Activated naive CD8-positive, alpha-beta T cell treated with anti-CD3 and anti-CD28 coated beads, Interleukin-2, amount 50 U/mL, for 24 hours (primary cell): ENCODE measurements around the gene ATP9A.
"Not testable (repeated sequence)": the region's sequence is repeated elsewhere in the genome, so short reads cannot be mapped to it uniquely, and the experiment has no call there.

Source experiments
- ATAC-seq: fragments of 150-1000 bp; cut with Tn5 transposase; one replicate; pipeline ENCODE4 v1.10.0; 2021
- DNase-seq: peaks from one replicate; pipeline ENCODE4 v3.0.0; 2021
- H3K27ac Mint-ChIP-seq: one replicate; pipeline ENCODE4 v1.8.0; 2021; ENCODE audit warnings: mild to moderate bottlenecking, mixed read lengths
- H3K27me3 Mint-ChIP-seq: one replicate; pipeline ENCODE4 v1.8.0; 2021; ENCODE audit warnings: mixed read lengths
- H3K36me3 Mint-ChIP-seq: one replicate; pipeline ENCODE4 v1.8.0; 2021; ENCODE audit warnings: low read depth, mixed read lengths
- H3K4me1 Mint-ChIP-seq: one replicate; pipeline ENCODE4 v1.8.0; 2021; ENCODE audit warnings: mixed read lengths
- H3K4me3 Mint-ChIP-seq: one replicate; pipeline ENCODE4 v1.8.0; 2021; ENCODE audit warnings: mild to moderate bottlenecking, moderate library complexity, mixed read lengths
- H3K9me3 Mint-ChIP-seq: one replicate; pipeline ENCODE4 v1.8.0; 2021; ENCODE audit warnings: mixed read lengths

Gene ATP9A

DNA sequence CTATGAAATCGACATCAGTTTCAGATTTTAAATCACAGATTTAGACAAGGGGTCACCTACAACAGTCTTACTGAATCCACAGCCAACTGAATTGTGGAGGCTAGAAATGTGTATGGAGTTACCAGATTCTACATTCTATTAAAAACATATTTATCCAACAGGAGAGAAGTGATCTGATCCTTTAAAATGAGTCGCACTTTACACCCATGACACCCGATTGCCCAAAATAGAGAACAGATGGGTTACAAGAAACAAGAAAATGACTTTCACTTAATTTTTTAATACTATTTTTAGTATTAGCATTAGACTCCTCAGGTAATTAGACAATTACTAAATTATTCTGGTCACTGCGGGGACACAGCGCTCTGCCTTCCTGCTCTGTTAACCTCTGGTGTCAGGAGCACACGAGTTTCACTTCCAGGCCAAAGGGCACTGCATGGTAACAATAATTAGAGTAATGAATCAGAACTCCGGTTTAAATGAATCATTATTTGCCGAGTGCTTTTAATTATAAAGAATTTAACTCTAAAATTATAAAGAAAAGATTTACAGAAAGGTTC, 108.6 kb downstream of the ATP9A start:
- DNase-seq (no peak), ATAC-seq (no peak)
- H3K27me3 Mint-ChIP-seq: peaks cover 7% of the 10 kb centered on the region
- H3K4me1 Mint-ChIP-seq: peaks cover 21% of the 10 kb centered on the region
- H3K27ac Mint-ChIP-seq: no peak overlapping the region
- no peaks in the 10 kb centered on the region for H3K9me3 Mint-ChIP-seq
- H3K36me3 Mint-ChIP-seq: no peaks in the 10 kb centered on the region
- no peak overlapping the region for H3K4me3 Mint-ChIP-seq

DNA sequence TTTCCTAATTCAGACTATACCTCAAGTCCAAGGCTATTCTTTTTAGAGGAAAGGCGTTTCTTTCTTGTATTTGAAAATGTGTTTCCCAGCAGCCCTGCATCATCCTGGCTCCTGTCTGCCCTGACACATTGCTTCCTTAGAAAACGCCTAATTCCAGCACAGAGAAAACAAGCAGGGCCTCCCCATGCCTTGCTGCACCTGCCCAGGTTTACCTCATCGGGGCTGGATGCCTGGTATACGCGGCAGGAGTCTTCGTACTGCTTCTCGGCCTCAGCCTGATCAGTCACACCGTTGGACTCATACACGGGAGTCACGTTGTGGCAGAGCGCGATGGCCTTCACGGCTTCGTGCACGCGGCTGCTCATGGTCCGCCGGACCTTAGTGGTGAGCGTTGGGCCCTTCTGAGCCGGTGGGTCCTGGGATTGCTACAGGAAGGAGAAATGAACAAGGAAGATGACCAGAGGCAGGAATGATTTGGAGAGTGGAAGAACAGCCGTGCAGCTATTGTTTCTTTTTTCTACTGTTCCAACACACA, 111.4 kb downstream of the ATP9A start:
- Mint-ChIP-seq H3K27me3 (peaks cover 4% of the 10 kb centered on the region), H3K4me3 (no peak overlapping the region), H3K36me3 (no peaks in the 10 kb centered on the region), H3K27ac (no peak overlapping the region), H3K9me3 (no peaks in the 10 kb centered on the region), H3K4me1 (peaks cover 17% of the 10 kb centered on the region)
- ATAC-seq: no peak
- DNase-seq: no peak

DNA sequence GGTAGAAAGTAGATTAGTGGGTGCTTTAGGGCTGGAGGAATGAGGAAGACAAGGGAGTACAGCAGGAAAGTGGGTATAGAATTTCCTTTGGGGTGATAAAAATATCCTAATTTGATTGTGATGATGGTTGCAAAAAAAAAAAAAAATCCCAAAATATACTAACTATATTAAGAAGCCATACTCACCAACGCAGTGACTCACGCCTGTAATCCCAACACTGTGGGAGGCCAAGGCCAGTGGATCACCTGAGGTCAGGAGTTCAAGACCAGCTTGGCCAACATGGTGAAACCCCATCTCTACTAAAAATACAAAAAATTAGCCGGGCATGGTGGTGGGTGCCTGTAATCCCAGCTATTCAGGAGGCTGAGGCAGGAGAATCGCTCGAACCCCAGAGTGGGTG, 112.1 kb downstream of the ATP9A start:
- DNase-seq, H3K36me3 Mint-ChIP-seq, H3K27ac Mint-ChIP-seq, ATAC-seq, H3K4me3 Mint-ChIP-seq, H3K9me3 Mint-ChIP-seq, H3K27me3 Mint-ChIP-seq: not testable (repeated sequence)
- peaks cover 10% of the 10 kb centered on the region for H3K4me1 Mint-ChIP-seq

DNA sequence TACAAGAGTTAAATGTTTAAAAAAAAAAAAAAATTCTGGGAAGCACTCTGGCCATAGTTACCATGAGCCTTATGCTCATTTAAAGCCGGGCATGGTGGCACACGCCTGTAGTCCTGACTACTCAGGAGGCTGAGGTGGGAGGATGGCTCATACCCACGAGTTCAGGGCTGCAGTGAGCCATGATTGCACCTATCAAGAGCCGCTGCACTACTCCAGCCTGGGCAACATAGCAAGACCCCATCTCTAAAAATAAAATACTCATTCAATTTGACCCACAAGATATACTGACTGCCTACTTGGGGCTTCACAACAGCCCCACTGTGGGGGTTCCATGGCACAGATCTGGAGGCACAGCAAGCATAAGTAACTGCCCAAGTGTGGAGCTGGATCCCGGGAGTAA, 113.7 kb downstream of the ATP9A start:
- H3K36me3 Mint-ChIP-seq: no peaks in the 10 kb centered on the region
- H3K27ac Mint-ChIP-seq: no peak overlapping the region
- ATAC-seq (no peak), DNase-seq (no peak)
- no peaks in the 10 kb centered on the region for H3K9me3 Mint-ChIP-seq
- H3K27me3 Mint-ChIP-seq: peaks cover 4% of the 10 kb centered on the region
- peaks cover 2% of the 10 kb centered on the region for H3K4me1 Mint-ChIP-seq
- no peak overlapping the region for H3K4me3 Mint-ChIP-seq

DNA sequence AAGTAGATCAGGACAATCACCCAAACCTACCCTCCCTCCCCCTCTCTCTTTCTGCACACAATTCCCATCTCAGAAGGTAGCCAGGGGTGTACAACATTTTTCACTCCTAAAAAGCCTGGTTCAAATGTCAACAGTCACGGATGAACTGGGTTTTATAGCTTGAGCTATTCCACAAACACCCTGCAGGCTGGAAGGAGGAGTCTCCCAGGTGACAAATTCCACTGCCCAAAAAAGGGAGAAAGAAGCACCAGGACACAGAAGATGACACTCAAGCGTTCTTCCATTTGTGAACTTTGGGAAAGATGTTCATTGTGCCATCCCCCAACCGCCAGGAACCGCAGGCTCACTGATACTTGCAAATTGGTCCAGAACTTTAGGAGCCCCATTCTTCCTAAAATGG, 114.1 kb downstream of the ATP9A start:
- Mint-ChIP-seq H3K27ac (no peak overlapping the region), H3K9me3 (no peaks in the 10 kb centered on the region), H3K4me1 (peaks cover 2% of the 10 kb centered on the region), H3K27me3 (peaks cover 4% of the 10 kb centered on the region), H3K4me3 (no peak overlapping the region), H3K36me3 (no peaks in the 10 kb centered on the region)
- DNase-seq: no peak
- no peak for ATAC-seq

DNA sequence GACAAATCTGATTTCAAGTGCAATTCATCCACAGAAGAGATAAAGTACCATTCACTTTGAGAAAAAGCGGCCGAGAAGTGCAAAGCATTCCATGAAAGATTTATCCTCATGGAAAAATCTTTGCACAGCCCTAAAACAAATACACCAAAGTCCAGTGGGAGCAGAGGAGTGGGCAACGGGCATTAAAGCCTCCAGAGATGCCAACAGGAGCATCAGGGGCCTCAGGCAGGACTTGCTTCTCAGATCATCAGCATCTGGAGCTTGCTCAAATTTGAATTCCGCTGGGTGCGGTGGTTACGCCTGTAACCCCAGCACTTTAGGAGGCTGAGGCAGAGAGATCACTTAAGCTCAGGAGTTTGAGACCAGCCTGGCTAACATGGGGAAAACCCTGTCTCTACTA, 115.0 kb downstream of the ATP9A start:
- DNase-seq (no peak), ATAC-seq (no peak)
- H3K9me3 Mint-ChIP-seq: no peaks in the 10 kb centered on the region
- H3K36me3 Mint-ChIP-seq: no peaks in the 10 kb centered on the region
- H3K4me1 Mint-ChIP-seq: peaks cover 2% of the 10 kb centered on the region
- no peak overlapping the region for H3K27ac Mint-ChIP-seq
- peaks cover 4% of the 10 kb centered on the region for H3K27me3 Mint-ChIP-seq
- no peak overlapping the region for H3K4me3 Mint-ChIP-seq

DNA sequence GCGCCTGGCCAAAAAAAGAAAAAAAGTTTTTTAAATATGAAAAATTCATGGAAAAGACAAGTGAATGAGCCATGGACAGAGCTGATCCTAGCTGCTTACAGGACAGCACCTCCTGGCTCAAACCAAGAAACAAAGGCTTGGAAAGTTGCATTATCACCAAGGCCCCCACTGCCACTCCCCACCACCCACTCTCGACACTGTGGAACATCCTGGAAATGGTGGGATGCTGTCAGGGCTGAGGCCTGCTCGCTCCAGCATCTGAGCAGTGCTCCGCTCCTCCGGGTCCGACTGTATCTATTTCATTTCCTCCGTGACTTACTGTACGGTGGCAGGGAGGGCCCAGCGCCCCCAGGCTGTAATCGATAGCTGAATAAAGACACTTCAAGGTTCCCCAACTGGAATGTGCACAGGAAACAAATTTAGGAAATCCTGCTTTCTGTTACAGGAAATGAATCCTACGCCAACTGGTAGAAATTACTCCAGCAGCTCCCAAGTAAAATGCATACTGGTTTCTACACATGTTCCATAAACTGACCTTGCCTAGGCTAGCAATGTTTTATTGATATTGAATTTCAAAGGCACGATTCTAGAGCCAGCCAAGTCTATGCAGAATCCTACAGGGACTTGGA, 116.2 kb downstream of the ATP9A start:
- H3K36me3 Mint-ChIP-seq: no peaks in the 10 kb centered on the region
- H3K4me3 Mint-ChIP-seq: no peak overlapping the region
- H3K4me1 Mint-ChIP-seq: peaks cover 2% of the 10 kb centered on the region
- no peak overlapping the region for H3K27ac Mint-ChIP-seq
- DNase-seq (no peak), ATAC-seq (no peak)
- H3K9me3 Mint-ChIP-seq: no peaks in the 10 kb centered on the region
- H3K27me3 Mint-ChIP-seq: peaks cover 2% of the 10 kb centered on the region

DNA sequence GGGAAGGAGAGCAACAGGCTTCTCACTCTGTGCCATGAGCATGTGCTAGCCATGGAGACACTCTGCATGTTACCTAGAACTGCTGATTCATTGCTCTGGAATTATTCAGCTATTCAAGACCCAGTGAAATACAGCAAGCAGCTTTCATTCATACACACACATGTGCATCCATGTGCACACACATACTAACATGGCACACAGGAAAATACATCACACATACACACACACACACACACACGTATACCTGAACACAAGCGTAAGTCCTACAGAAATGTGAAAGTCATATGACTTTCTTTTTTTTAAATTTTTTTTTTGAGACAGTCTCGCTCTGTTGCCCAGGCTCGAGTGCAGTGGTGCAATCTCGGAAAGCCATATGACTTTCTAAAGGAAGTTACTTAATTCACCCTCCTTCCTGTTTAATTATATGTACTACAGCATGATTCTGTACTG, 117.5 kb downstream of the ATP9A start:
- no peaks in the 10 kb centered on the region for H3K27me3 Mint-ChIP-seq
- no peaks in the 10 kb centered on the region for H3K36me3 Mint-ChIP-seq
- H3K9me3 Mint-ChIP-seq: no peaks in the 10 kb centered on the region
- no peak for ATAC-seq
- H3K4me1 Mint-ChIP-seq: peaks cover 2% of the 10 kb centered on the region
- no peak overlapping the region for H3K27ac Mint-ChIP-seq
- H3K4me3 Mint-ChIP-seq: no peak overlapping the region
- no peak for DNase-seq

DNA sequence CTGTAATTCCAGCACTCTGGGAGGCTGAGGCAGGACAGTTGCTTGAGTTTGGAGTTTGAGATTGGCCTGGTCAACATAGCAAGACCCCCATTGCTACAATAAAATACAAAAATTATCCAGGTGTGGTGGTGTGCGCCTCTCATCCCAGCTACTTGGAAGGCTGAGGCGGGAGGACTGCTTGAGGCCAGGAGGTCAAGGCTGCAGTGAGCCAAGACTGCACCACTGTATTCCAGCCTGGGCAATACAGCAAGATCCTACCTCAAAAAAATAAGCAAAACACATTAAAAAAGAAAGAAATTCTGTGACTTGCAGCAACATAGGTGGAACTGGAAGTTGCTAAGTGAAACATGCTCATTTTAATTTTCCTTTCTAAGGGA, 119.6 kb downstream of the ATP9A start:
- no peaks in the 10 kb centered on the region for H3K36me3 Mint-ChIP-seq
- H3K4me3 Mint-ChIP-seq: no peak overlapping the region
- peaks cover 2% of the 10 kb centered on the region for H3K4me1 Mint-ChIP-seq
- H3K9me3 Mint-ChIP-seq: no peaks in the 10 kb centered on the region
- no peak overlapping the region for H3K27ac Mint-ChIP-seq
- ATAC-seq: no peak
- no peaks in the 10 kb centered on the region for H3K27me3 Mint-ChIP-seq
- no peak for DNase-seq

DNA sequence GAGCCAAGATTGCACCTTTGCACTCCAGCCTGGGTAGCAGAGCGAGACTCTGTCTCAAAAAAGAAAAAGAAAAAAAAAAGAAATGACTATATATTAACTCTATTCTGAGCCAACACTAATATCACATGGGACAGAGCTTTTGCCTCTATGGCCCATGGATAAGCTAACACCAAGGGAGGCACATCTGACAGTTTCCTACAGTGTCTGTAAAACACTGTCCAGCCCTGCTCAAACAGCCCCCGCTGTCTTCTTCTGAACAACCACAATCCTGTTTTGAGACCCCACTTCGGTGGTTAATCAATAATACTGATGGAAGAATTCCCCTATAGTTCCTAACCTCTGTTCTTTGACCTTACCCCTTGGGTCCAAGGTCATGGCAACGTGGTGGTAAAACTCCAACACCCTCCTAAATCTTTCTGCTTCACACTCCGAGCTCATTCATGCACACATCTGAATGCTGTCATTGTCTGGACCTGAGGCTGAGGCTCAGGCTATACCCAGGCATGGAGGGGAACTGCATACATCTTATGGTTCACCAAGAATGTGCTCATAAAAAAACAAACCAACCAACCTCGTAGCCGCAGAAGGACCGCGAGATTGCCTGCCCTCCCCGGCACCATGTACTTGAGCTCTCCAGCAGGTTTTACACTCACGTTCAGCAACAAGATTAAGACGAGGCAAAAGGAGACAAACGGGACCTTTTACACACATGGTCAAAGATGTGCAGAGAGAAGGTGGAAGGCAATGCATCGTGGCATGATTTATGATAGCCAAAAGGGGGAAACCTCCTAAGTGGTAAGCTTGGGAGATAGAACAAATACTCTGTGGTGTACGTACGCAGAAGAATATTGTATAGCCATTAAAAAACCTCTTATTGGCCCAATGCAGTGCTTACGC, 120.3 kb downstream of the ATP9A start:
- ATAC-seq (no peak), DNase-seq (no peak)
- no peak overlapping the region for H3K27ac Mint-ChIP-seq
- H3K36me3 Mint-ChIP-seq: no peaks in the 10 kb centered on the region
- H3K4me3 Mint-ChIP-seq: no peak overlapping the region
- peaks cover 2% of the 10 kb centered on the region for H3K4me1 Mint-ChIP-seq
- H3K9me3 Mint-ChIP-seq: no peaks in the 10 kb centered on the region
- H3K27me3 Mint-ChIP-seq: no peaks in the 10 kb centered on the region

DNA sequence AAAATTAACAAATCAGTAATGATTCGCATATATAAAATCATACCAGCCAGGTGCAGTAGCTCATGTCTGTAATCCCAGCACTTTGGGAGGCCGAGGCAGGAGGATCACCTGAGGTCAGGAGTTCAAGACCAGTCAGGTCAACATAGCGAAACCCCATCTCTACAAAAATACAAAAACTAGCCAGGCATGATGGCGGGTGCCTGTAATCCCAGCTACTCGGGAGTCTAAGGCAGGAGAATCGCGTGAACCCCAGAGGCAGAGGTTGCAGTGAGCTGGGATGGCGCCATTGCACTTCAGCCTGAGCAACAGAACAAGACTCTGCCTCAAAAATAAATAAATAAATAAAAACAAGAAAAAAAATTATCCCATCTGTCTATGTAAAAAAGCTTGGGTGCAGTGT, 124.4 kb downstream of the ATP9A start:
- H3K36me3 Mint-ChIP-seq, H3K9me3 Mint-ChIP-seq, H3K27me3 Mint-ChIP-seq, H3K4me3 Mint-ChIP-seq, DNase-seq, ATAC-seq, H3K4me1 Mint-ChIP-seq, H3K27ac Mint-ChIP-seq: not testable (repeated sequence)

DNA sequence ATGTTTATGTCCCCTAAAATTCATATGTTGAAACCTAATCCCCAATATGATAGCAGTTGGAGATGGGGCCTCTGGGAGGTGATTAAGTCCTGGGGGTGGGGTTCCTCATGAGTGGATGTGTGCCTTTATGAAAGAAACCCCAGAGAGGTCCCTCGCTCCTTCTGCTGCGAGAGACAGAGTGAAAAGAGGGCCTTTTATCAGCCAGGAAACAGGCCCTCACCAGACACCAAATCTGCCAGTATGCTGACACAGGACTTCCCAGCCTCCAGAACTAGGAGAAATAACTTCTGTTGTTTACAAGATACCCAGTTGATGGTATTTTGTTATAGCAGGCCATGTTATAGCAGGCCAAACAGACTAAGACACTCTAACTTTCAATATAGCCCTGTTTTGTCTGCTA, 124.8 kb downstream of the ATP9A start:
- no peak overlapping the region for H3K27ac Mint-ChIP-seq
- no peak for ATAC-seq
- no peaks in the 10 kb centered on the region for H3K36me3 Mint-ChIP-seq

DNA sequence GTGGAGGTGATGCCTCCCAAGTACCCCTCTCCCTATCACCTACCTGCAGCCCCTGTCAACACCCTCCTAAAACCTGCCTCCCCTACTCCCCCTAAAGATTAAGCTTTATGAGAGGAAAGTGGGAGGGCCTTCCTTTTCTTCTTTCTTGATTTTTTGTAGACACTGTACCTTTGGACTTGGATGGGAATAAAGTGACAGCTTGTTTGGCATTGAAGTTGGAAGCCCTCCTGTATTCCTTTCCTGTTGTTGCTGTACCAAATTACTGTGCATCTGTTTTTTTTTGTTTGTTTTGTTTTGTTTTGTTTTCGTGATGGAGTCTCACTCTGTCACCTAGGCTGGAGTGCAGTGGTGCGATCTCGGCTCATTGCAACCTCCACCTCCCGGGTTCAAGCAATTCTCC, 126.3 kb downstream of the ATP9A start:
- Mint-ChIP-seq H3K27ac (no peak overlapping the region), H3K4me3 (no peak overlapping the region), H3K36me3 (no peaks in the 10 kb centered on the region), H3K9me3 (no peaks in the 10 kb centered on the region), H3K4me1 (peaks cover 3% of the 10 kb centered on the region), H3K27me3 (peaks cover 2% of the 10 kb centered on the region)
- ATAC-seq (no peak), DNase-seq (no peak)

More for the DNA sequence above, 124.8 kb downstream of the ATP9A start:
- Mint-ChIP-seq H3K27me3 (no peaks in the 10 kb centered on the region), H3K4me3 (no peak overlapping the region), H3K9me3 (no peaks in the 10 kb centered on the region), H3K4me1 (peaks cover 1% of the 10 kb centered on the region)
- no peak for DNase-seq

DNA sequence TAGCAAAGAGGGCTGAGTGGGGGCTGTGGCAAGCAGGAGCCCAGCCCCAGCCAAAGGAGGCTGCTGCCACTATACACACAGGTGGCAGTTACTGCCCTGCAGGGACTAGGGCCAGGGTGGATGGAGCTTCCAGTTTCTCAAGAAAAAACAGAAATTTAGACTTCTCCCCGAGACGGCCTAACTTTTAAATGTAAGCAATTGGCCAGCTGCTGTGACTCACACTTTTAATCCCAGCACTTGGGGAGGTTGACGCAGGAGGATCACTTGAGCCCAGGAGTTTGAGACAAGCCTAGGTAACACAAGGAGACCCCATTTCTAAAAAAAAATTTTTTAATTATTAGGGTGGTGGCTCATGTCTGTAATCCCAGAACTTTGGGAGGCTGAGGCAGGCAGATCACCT, 127.4 kb downstream of the ATP9A start:
- DNase-seq: no peak
- peaks cover 4% of the 10 kb centered on the region for H3K27me3 Mint-ChIP-seq
- H3K4me1 Mint-ChIP-seq: peaks cover 6% of the 10 kb centered on the region
- H3K27ac Mint-ChIP-seq: no peak overlapping the region
- no peak overlapping the region for H3K4me3 Mint-ChIP-seq
- no peaks in the 10 kb centered on the region for H3K36me3 Mint-ChIP-seq
- no peaks in the 10 kb centered on the region for H3K9me3 Mint-ChIP-seq
- ATAC-seq: no peak
